Fibroblast of lung (primary cell): Measurements from ENCODE around the gene F10. TPM values are rescaled to one million over a fixed set of nuclear protein-coding genes. Genes with fewer than 3 reads are reported as not detected.

Experiments
- DNase-seq, 2 donors: peaks; one replicate each; pipeline versions ENCODE4 v3.0.0 to v3.0.0-alpha.2; 2010; ENCODE audit warnings: low read depth in 2 of 2
- H2AFZ ChIP-seq: 2 replicates; pipeline ENCODE4 v1.5.1; 2012; ENCODE audit warnings: low read length, control low read depth, inconsistent platforms
- H3K27ac ChIP-seq: 2 replicates; pipeline ENCODE4 v1.5.1; 2011; ENCODE audit warnings: low read length, control low read depth; ENCODE audit not compliant: insufficient read depth
- H3K27me3 ChIP-seq: 2 replicates; pipeline ENCODE4 v1.5.1; 2011; ENCODE audit warnings: mild to moderate bottlenecking, low read length; ENCODE audit not compliant: control insufficient read depth, insufficient read depth
- H3K36me3 ChIP-seq: 2 replicates; pipeline ENCODE4 v1.5.1; 2011; ENCODE audit warnings: low read length; ENCODE audit not compliant: control insufficient read depth, insufficient read depth
- H3K4me1 ChIP-seq: 2 replicates; pipeline ENCODE4 v1.5.1; 2011; ENCODE audit warnings: low read length; ENCODE audit not compliant: control insufficient read depth, insufficient read depth; ENCODE audit errors: extremely low read depth
- H3K4me2 ChIP-seq: 2 replicates; pipeline ENCODE4 v1.5.1; 2011; ENCODE audit warnings: low read length, control low read depth; ENCODE audit not compliant: insufficient read depth; ENCODE audit errors: extremely low read depth
- H3K4me3 ChIP-seq, 4 experiments: fragments of 200-600 bp in 1 of 4; sonication (generic) in 1 of 4; replicated peaks in 1 of 4; 2 replicates each; pipeline ENCODE4 v1.5.1; 2011 to 2016; ENCODE audit warnings: low read length in 4 of 4, low read depth in 3 of 4, mild to moderate bottlenecking in 3 of 4, control low read depth in 2 of 4, inconsistent platforms in 1 of 4, mixed read lengths in 1 of 4; ENCODE audit not compliant: insufficient read depth in 1 of 4; ENCODE audit errors: control extremely low read depth in 1 of 4
- H3K79me2 ChIP-seq: 2 replicates; pipeline ENCODE4 v1.5.1; 2012; ENCODE audit warnings: mild to moderate bottlenecking, low read length, inconsistent platforms; ENCODE audit not compliant: control insufficient read depth, insufficient read depth
- H3K9ac ChIP-seq: 2 replicates; pipeline ENCODE4 v1.5.1; 2011; ENCODE audit warnings: mild to moderate bottlenecking, low read length, control low read depth; ENCODE audit not compliant: insufficient read depth
- H3K9me3 ChIP-seq: 2 replicates; pipeline ENCODE4 v1.5.1; 2012; ENCODE audit warnings: low read depth, low read length; ENCODE audit not compliant: control insufficient read depth, insufficient read depth
- H4K20me1 ChIP-seq: 2 replicates; pipeline ENCODE4 v1.5.1; 2011; ENCODE audit warnings: low read length; ENCODE audit not compliant: control insufficient read depth, insufficient read depth; ENCODE audit errors: extremely low read depth
- CTCF ChIP-seq, 2 donors: IDR thresholded peaks in 1 of 2; conservative IDR thresholded peaks in 1 of 2; 1 replicate in 1 of 2; 2 replicates in 1 of 2; pipeline ENCODE4 v1.5.1; 2011 to 2012; ENCODE audit warnings: low read length in 2 of 2, control low read depth in 1 of 2, inconsistent platforms in 1 of 2, low read depth in 1 of 2, mild to moderate bottlenecking in 1 of 2
- EZH2 ChIP-seq: IDR thresholded peaks from 2 replicates; pipeline ENCODE4 v1.5.1; 2012; ENCODE audit warnings: low read length, control low read depth, mild to moderate bottlenecking; ENCODE audit errors: missing control alignments
- polyA plus RNA-seq, 2 donors: library from polyadenylated mRNA; depleted of rRNA in 1 of 2; stranded (reverse) in 1 of 2; unstranded in 1 of 2; fragments of >200 nt; gene quantifications; 2 replicates each; pipeline ENCODE4 v1.2.1, GENCODE V29; 2011 to 2012; ENCODE audit warnings: missing spikeins in 1 of 2
- total RNA-seq: library from RNA; depleted of rRNA; stranded (reverse); fragments of >200 nt; gene quantifications from 2 replicates; pipeline ENCODE4 v1.2.1, GENCODE V29; 2014

F10 gene
- total and polyA plus RNA-seq, 2 donors (not counting 1 experiment from before 2014, with no cell fraction given): 39.9 to 41.5 TPM

GRCh38 chr13:113080361-113080831, 42.2 kb upstream of the F10 start:
- Histone ChIP-seq H2AFZ (no peak overlapping the region), H4K20me1 (no peaks in the 10 kb centered on the region), H3K36me3 (no peaks in the 10 kb centered on the region), H3K27me3 (no peaks in the 10 kb centered on the region), H3K27ac (no peak overlapping the region), H3K4me2 (no peak overlapping the region), H3K79me2 (no peaks in the 10 kb centered on the region), H3K9me3 (no peaks in the 10 kb centered on the region), H3K4me1 (no peaks in the 10 kb centered on the region), H3K4me3 (no peak overlapping the region), H3K9ac (no peak overlapping the region)
- no peak for TF ChIP-seq EZH2
- no peak for TF ChIP-seq CTCF (conservative IDR thresholded peaks at IDR 0.05 in 1 of 2, IDR thresholded peaks at IDR 0.05 in 1 of 2; ENCODE audit: low read depth in 1 of 2, low read length in 2 of 2)
- DNase-seq: no peak

DNA sequence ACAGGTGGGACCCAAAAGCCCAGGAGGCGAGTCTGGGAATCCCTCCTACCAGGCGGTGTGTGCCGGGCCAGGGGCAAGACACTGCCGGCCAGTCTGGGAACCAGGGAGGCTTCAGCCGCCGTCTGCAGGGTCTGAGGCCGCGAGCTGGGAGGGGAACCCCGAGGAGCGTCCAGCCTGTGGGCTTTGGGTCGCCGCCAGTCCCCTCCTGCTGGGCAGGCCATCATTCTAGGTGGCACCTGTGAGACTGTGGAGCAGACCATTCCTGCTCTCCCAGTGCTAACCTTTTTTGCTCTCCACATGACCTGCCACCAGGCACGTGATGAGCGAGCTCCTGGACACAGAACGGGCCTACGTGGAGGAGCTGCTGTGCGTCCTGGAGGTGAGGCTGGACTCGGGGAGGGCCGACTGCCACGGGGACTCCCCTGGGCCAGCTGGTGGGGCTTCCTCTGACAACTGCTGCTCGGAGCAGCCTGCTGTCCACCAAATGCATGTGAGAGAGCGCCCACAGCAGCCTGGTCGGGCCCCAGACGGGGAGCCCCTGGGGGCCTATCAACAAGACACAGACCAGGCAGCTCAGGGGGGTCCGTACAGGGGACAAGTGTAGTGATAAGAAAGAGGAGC, 41.6 kb upstream of the F10 start:
- TF ChIP-seq EZH2 (no peak), CTCF (conservative IDR thresholded peaks at IDR 0.05 in 1 of 2, IDR thresholded peaks at IDR 0.05 in 1 of 2; ENCODE audit: low read depth in 1 of 2, low read length in 2 of 2) (no peak)

GRCh38 chr13:113082198-113083021, 40.2 kb upstream of the F10 start:
- no peak overlapping the region for H3K4me3 ChIP-seq
- H3K27ac ChIP-seq: no peak overlapping the region
- no peak overlapping the region for H3K9ac ChIP-seq
- H3K4me2 ChIP-seq: no peak overlapping the region
- TF ChIP-seq EZH2 (no peak), CTCF (conservative IDR thresholded peaks at IDR 0.05 in 1 of 2, IDR thresholded peaks at IDR 0.05 in 1 of 2; ENCODE audit: low read depth in 1 of 2, low read length in 2 of 2) (no peak)
- H3K27me3 ChIP-seq: no peaks in the 10 kb centered on the region
- no peak for DNase-seq
- no peak overlapping the region for H2AFZ ChIP-seq
- H3K79me2 ChIP-seq: no peaks in the 10 kb centered on the region
- H3K36me3 ChIP-seq: no peaks in the 10 kb centered on the region
- H3K9me3 ChIP-seq: no peaks in the 10 kb centered on the region
- H3K4me1 ChIP-seq: no peaks in the 10 kb centered on the region
- H4K20me1 ChIP-seq: no peaks in the 10 kb centered on the region

More for the DNA sequence above, 41.6 kb upstream of the F10 start:
- Histone ChIP-seq H3K27me3 (no peaks in the 10 kb centered on the region), H3K4me2 (no peak overlapping the region), H2AFZ (no peak overlapping the region), H3K4me3 (no peak overlapping the region), H3K27ac (no peak overlapping the region), H3K9ac (no peak overlapping the region), H4K20me1 (no peaks in the 10 kb centered on the region), H3K4me1 (no peaks in the 10 kb centered on the region), H3K9me3 (no peaks in the 10 kb centered on the region), H3K36me3 (no peaks in the 10 kb centered on the region), H3K79me2 (no peaks in the 10 kb centered on the region)
- DNase-seq: no peak
